OCI-LY7 (cell line): ENCODE data around the gene KDM6A. TPM values are rescaled to one million over a fixed set of nuclear protein-coding genes. Genes with fewer than 3 reads are reported as not detected.

Experiments used
- BruUV-seq: library from RNA; stranded (reverse); fragments of 400-500 nt; replicated peaks from 2 replicates; lab custom pipeline; 2021; lab: Mats Ljungman, UMichigan
- CTCF ChIA-PET: fragments of 300-600 bp; sonication (Branson Sonifier 250); formaldehyde crosslinking; loops from one replicate; lab custom pipeline; 2022; ENCODE audit warnings: antibody characterized with exemption; ENCODE audit not compliant: unreplicated experiment; lab: Charles Lee
- POLR2A ChIA-PET: fragments of 300-600 bp; sonication (Branson Sonifier 250); formaldehyde crosslinking; loops from one replicate; lab custom pipeline; 2022; ENCODE audit warnings: antibody characterized with exemption; lab: Charles Lee
- DNase-seq: peaks from one replicate; pipeline ENCODE4 v3.0.0-alpha.2; 2015; ENCODE audit warnings: low spot score
- H2AFZ ChIP-seq: fragments of 200-600 bp; sonication (generic), shearing (Covaris generic); 2 replicates; pipeline ENCODE4 v1.6.1; 2014; ENCODE audit warnings: mild to moderate bottlenecking, antibody characterized with exemption, low read length, moderate library complexity
- H3K27ac ChIP-seq: fragments of 200-600 bp; sonication (generic); 2 replicates; pipeline ENCODE4 v1.5.1; 2014; ENCODE audit warnings: mixed run types, low read depth, mild to moderate bottlenecking, moderate library complexity, low read length, inconsistent platforms; ENCODE audit not compliant: poor library complexity, severe bottlenecking
- H3K36me3 ChIP-seq: fragments of 200-600 bp; sonication (generic); 2 replicates; pipeline ENCODE4 v1.6.1; 2014; ENCODE audit warnings: mild to moderate bottlenecking, antibody characterized with exemption, low read length, moderate library complexity, mixed read lengths; ENCODE audit not compliant: insufficient read depth
- H3K4me1 ChIP-seq: fragments of 200-600 bp; sonication (generic); 2 replicates; pipeline ENCODE4 v1.5.1; 2014; ENCODE audit warnings: mild to moderate bottlenecking, low read length; ENCODE audit not compliant: insufficient read depth, poor library complexity, severe bottlenecking
- H3K4me2 ChIP-seq: fragments of 200-600 bp; sonication (generic); 2 replicates; pipeline ENCODE4 v1.6.1; 2014; ENCODE audit warnings: mild to moderate bottlenecking, low read length
- H3K4me3 ChIP-seq: fragments of 200-600 bp; sonication (generic); 2 replicates; pipeline ENCODE4 v1.5.1; 2014; ENCODE audit warnings: mild to moderate bottlenecking, low read depth, low read length; ENCODE audit not compliant: poor library complexity, severe bottlenecking
- H3K79me2 ChIP-seq: fragments of 200-600 bp; sonication (generic); 2 replicates; pipeline ENCODE4 v1.6.1; 2016; ENCODE audit warnings: low read depth, mild to moderate bottlenecking, low read length, moderate library complexity, mixed read lengths; ENCODE audit not compliant: insufficient read depth
- H3K9me2 ChIP-seq: fragments of 200-600 bp; sonication (generic); 2 replicates; pipeline ENCODE4 v1.6.1; 2016; ENCODE audit warnings: mild to moderate bottlenecking, low read length, mixed read lengths; ENCODE audit not compliant: insufficient read depth
- H3K9me3 ChIP-seq: fragments of 200-600 bp; sonication (generic); 2 replicates; pipeline ENCODE4 v1.6.1; 2014; ENCODE audit warnings: mild to moderate bottlenecking, mixed run types, low read length, mixed read lengths
- H4K20me1 ChIP-seq: fragments of 200-600 bp; sonication (generic); 2 replicates; pipeline ENCODE4 v1.6.1; 2014; ENCODE audit warnings: mild to moderate bottlenecking, antibody characterized with exemption, low read length, moderate library complexity, mixed read lengths; ENCODE audit not compliant: insufficient read depth
- EZH2phosphoT487 ChIP-seq: fragments of 200-600 bp; sonication (generic); IDR thresholded peaks from 2 replicates; pipeline ENCODE4 v1.6.1; 2018; ENCODE audit warnings: low read depth, borderline replicate concordance, mild to moderate bottlenecking, mixed run types, antibody characterized with exemption, low read length, moderate library complexity, mixed read lengths
- intact Hi-C: fragments of 100-400 bp; cut with micrococcal nuclease; formaldehyde crosslinking; loops from one replicate; pipeline ENCODE4 v1.10.0; 2022; ENCODE audit not compliant: unreplicated experiment
- total RNA-seq, 2 experiments: library from RNA; depleted of rRNA in 1 of 2; stranded (reverse); fragments of >200 nt in 1 of 2; shearing (Covaris generic) in 1 of 2; gene quantifications; 2 replicates each; pipeline ENCODE4 v1.2.3, GENCODE V29; 2014 to 2022
- TF ChIP-seq, protein P1 (sequence below): fragments of 200-600 bp; sonication (generic); conservative IDR thresholded peaks from 2 replicates; pipeline ENCODE4 v1.5.1; 2014; ENCODE audit warnings: mild to moderate bottlenecking, antibody characterized with exemption, low read length, moderate library complexity, mixed read lengths

Gene KDM6A
- total RNA-seq, 2 experiments from 2014 or later: 20.5 to 23.4 TPM

DNA sequence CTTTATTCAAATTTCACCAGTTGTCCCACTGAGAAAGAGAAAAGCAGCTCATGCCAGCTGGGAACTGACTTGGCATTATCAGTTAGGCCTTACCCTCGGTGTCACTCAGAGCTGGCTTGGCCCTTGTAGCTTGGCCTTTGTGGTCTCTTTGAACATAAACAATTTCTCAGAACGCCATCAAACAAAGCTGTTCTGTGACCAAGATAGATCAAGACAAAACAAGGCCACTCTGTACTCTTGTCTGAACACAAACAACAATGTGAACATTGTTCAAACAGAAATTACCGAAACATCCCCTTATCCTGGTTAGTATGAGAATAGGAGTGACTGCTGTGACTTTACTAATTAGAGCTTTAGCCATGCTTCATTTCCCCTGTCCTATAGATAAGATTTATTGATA, 270.5 kb downstream of the KDM6A start:
- no peak overlapping the region for H3K4me2 ChIP-seq
- no peak overlapping the region for H3K4me3 ChIP-seq
- H3K27ac ChIP-seq: no peak overlapping the region
- intact Hi-C loops: no loop called here
- TF ChIP-seq, protein P1, sequence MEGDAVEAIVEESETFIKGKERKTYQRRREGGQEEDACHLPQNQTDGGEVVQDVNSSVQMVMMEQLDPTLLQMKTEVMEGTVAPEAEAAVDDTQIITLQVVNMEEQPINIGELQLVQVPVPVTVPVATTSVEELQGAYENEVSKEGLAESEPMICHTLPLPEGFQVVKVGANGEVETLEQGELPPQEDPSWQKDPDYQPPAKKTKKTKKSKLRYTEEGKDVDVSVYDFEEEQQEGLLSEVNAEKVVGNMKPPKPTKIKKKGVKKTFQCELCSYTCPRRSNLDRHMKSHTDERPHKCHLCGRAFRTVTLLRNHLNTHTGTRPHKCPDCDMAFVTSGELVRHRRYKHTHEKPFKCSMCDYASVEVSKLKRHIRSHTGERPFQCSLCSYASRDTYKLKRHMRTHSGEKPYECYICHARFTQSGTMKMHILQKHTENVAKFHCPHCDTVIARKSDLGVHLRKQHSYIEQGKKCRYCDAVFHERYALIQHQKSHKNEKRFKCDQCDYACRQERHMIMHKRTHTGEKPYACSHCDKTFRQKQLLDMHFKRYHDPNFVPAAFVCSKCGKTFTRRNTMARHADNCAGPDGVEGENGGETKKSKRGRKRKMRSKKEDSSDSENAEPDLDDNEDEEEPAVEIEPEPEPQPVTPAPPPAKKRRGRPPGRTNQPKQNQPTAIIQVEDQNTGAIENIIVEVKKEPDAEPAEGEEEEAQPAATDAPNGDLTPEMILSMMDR: no peak
- no peak for TF ChIP-seq EZH2phosphoT487
- DNase-seq: no peak
- H3K36me3 ChIP-seq: no peaks in the 10 kb centered on the region
- no peaks in the 10 kb centered on the region for H3K9me3 ChIP-seq
- CTCF ChIA-PET: no interaction called here
- no peaks in the 10 kb centered on the region for H3K4me1 ChIP-seq
- H2AFZ ChIP-seq: no peak overlapping the region
- POLR2A ChIA-PET: no interaction called here
- no TSS peak for BruUV-seq
- no peaks in the 10 kb centered on the region for H4K20me1 ChIP-seq
- no peaks in the 10 kb centered on the region for H3K79me2 ChIP-seq
- no peaks in the 10 kb centered on the region for H3K9me2 ChIP-seq

DNA sequence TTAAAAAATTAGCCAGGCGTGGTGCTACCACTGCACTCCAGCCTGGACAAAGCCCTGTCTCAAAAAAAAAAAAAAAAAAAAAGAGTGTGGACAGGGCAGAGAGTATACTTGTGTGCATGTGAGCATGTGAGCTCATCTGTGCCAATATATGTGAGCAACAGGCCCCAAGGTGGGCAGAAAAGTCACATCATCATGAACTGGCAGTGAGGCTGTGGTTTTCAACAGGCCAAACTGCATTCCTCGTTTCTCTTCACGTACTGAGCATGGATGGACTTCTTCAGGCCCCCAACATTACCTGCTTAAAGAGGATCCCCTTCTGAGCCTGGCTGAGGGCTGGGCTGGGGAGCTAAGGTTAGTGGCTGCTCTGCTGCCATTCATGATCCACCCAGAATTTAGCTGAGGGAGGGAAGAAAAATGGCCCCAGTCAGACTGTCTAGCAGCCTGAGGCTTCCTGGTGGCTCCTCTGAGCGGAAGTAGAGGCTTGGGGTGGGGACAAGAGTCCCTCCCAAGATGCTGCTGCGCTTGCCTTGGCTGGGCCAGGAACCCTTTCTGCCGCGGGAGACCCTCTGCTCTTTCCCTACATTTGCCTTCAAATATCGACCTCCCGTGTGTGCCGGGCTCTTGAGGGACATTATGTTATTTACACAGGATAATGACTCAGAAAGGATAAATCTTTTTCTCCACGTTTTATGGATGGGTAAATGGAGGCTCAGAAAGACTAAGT, 272.7 kb downstream of the KDM6A start:
- Histone ChIP-seq H3K4me1 (no peaks in the 10 kb centered on the region), H3K79me2 (no peaks in the 10 kb centered on the region), H3K9me3 (no peaks in the 10 kb centered on the region), H3K4me3 (no peak overlapping the region), H4K20me1 (no peaks in the 10 kb centered on the region), H3K27ac (no peak overlapping the region), H3K4me2 (no peak overlapping the region), H3K36me3 (no peaks in the 10 kb centered on the region), H3K9me2 (no peaks in the 10 kb centered on the region), H2AFZ (no peak overlapping the region)
- TF ChIP-seq, protein P1: no peak
- TF ChIP-seq EZH2phosphoT487: no peak
- no peak for DNase-seq
- ChIA-PET CTCF (no interaction called here), POLR2A (no interaction called here)
- no TSS peak for BruUV-seq
- intact Hi-C loops: no loop called here

DNA sequence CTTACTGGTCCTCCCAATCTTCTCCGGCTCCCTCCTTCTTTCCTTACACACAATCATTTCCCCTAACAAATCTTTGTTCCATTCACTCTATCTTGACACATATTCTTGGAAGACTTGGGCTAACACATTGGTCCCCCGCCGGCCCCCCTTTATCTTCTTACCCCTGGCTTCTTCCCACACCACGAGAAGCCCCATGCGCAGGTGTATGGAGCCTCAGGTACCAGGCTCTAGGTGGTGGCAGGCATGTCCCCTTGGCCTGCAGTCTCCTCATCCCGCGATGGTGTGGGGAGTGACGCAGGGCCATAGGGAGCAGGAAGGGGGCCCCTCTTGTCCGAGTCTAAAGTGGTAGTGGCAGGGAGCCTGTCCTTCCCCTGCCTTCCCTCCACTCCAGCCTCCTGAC, 277.8 kb downstream of the KDM6A start:
- Histone ChIP-seq H4K20me1 (no peaks in the 10 kb centered on the region), H3K4me3 (no peak overlapping the region), H3K27ac (no peak overlapping the region), H3K4me2 (no peak overlapping the region), H3K9me3 (no peaks in the 10 kb centered on the region), H3K36me3 (no peaks in the 10 kb centered on the region), H2AFZ (no peak overlapping the region), H3K79me2 (no peaks in the 10 kb centered on the region), H3K9me2 (no peaks in the 10 kb centered on the region), H3K4me1 (no peaks in the 10 kb centered on the region)
- CTCF ChIA-PET: no interaction called here
- DNase-seq: no peak
- TF ChIP-seq, protein P1: no peak
- no peak for TF ChIP-seq EZH2phosphoT487
- BruUV-seq: no TSS peak
- intact Hi-C loops: no loop called here
- POLR2A ChIA-PET: no interaction called here
